HEK293T (cell line): ENCODE measurements around the gene SLC41A3.

Experiments used
- CTCF ChIA-PET: fragments of 350-600 bp; formaldehyde crosslinking; extraction: SDS; loops from one replicate; lab custom pipeline; 2021; ENCODE audit warnings: antibody characterized with exemption, inconsistent platforms; lab: Yijun Ruan, JAX
- POLR2A ChIA-PET: fragments of 350-600 bp; formaldehyde crosslinking; extraction: SDS; loops from one replicate; lab custom pipeline; 2020; ENCODE audit warnings: antibody characterized with exemption, inconsistent platforms; lab: Yijun Ruan, JAX
- DNase-seq: peaks from one replicate; pipeline ENCODE4 v3.0.0; 2012; ENCODE audit warnings: mixed read lengths; ENCODE audit errors: extremely low spot score
- ARNT ChIP-seq: fragments of 450-650 bp; IDR thresholded peaks from 2 replicates; pipeline ENCODE4 v1.6.1; 2017; ENCODE audit warnings: mild to moderate bottlenecking
- BHLHE40 ChIP-seq: fragments of 450-650 bp; IDR thresholded peaks from 2 replicates; pipeline ENCODE4 v1.6.1; 2016; ENCODE audit warnings: mild to moderate bottlenecking, moderate library complexity, borderline replicate concordance
- CTBP1 ChIP-seq: fragments of 450-650 bp; IDR thresholded peaks from 2 replicates; pipeline ENCODE4 v1.6.1; 2016; ENCODE audit warnings: borderline replicate concordance
- ELF4 ChIP-seq: fragments of 450-650 bp; IDR thresholded peaks from 2 replicates; pipeline ENCODE4 v1.6.1; 2017; ENCODE audit warnings: antibody characterized with exemption
- FOXA1 ChIP-seq: fragments of 450-650 bp; IDR thresholded peaks from 2 replicates; pipeline ENCODE4 v1.6.1; 2016; ENCODE audit warnings: mild to moderate bottlenecking
- FOXK2 ChIP-seq: fragments of 450-650 bp; IDR thresholded peaks from 2 replicates; pipeline ENCODE4 v1.6.1; 2016; ENCODE audit warnings: mild to moderate bottlenecking
- FOXM1 ChIP-seq: fragments of 450-650 bp; IDR thresholded peaks from 2 replicates; pipeline ENCODE4 v1.6.1; 2017; ENCODE audit warnings: mild to moderate bottlenecking, borderline replicate concordance
- HDGF ChIP-seq: fragments of 450-650 bp; IDR thresholded peaks from 2 replicates; pipeline ENCODE4 v1.6.1; 2017; ENCODE audit warnings: antibody characterized with exemption, borderline replicate concordance
- L3MBTL2 ChIP-seq: fragments of 450-650 bp; conservative IDR thresholded peaks from 2 replicates; pipeline ENCODE4 v1.6.1; 2016; ENCODE audit warnings: mild to moderate bottlenecking
- LEF1 ChIP-seq: fragments of 450-650 bp; IDR thresholded peaks from 2 replicates; pipeline ENCODE4 v1.6.1; 2017; ENCODE audit warnings: mild to moderate bottlenecking, borderline replicate concordance
- NFRKB ChIP-seq: fragments of 450-650 bp; IDR thresholded peaks from 2 replicates; pipeline ENCODE4 v1.6.1; 2016; ENCODE audit warnings: mild to moderate bottlenecking, moderate library complexity
- SP1 ChIP-seq: fragments of 450-650 bp; IDR thresholded peaks from 2 replicates; pipeline ENCODE4 v1.6.1; 2017
- SUZ12 ChIP-seq: fragments of 450-650 bp; IDR thresholded peaks from 2 replicates; pipeline ENCODE4 v1.6.1; 2016; ENCODE audit warnings: mild to moderate bottlenecking
- TARDBP ChIP-seq: fragments of 450-650 bp; IDR thresholded peaks from 2 replicates; pipeline ENCODE4 v1.6.1; 2016
- ZNF384 ChIP-seq: fragments of 450-650 bp; IDR thresholded peaks from 2 replicates; pipeline ENCODE4 v1.6.1; 2016
- TF ChIP-seq, protein P1 (sequence below): fragments of 450-650 bp; IDR thresholded peaks from 2 replicates; pipeline ENCODE4 v1.6.1; 2016

Gene SLC41A3

DNA sequence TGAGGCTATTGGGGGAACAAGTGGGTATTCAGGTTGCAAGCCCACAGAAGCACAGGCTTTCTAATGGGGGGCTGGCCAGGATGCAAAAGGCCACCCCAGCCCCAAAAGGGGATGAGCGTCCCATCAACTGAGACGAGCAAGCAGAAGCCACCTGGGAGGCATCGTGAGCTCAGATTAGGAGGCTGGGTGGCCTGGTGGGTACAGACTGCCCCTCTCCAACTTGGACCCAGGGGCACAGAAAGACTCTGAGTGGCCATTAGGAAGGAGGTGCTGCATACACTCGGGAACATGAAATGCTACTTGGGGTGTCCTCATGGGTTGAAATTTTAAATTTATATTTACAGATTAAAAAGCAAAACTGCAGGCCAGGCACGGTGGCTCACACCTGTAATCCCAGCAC lies 29.1 kb downstream of the SLC41A3 start:
- ChIA-PET CTCF (no interaction called here), POLR2A (no interaction called here)
- no peak for DNase-seq
- TF ChIP-seq HDGF: no peak
- TF ChIP-seq NFRKB: no peak
- TF ChIP-seq SUZ12: no peak
- TF ChIP-seq LEF1: no peak

DNA sequence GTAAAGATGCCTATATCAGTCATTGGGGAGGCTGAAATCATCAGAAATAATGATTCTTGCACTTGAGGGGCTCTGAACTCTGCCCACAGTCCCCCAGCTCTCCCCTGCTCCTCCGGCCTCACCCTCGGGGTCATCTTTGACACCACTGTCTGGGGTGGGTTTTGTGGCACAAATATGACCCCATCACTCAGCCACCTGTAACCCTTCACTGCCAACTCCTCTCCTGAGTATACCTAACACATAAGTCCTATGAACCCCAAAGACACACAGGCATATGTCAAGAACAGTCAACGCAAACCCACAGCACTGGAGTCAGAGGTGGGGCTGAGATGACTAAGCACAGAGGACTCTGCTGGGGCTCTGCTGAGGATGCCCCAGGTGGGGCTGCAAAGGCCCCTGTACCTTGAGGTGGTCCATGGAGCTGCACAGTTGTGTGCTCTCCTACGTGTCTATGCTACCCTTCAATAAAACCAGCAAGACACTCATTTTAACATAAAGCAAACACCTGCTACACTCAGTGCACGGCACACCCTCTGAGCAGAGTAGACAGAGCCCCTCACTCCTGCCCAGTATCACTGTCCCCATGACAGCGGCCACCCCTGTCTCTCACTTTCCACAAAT lies 29.9 kb downstream of the SLC41A3 start:
- peak; percentile 2 for DNase-seq
- ChIA-PET POLR2A (no interaction called here), CTCF (no interaction called here)
- TF ChIP-seq LEF1: no peak
- no peak for TF ChIP-seq FOXA1
- TF ChIP-seq FOXK2: no peak
- TF ChIP-seq BHLHE40: no peak
- no peak for TF ChIP-seq SP1
- no peak for TF ChIP-seq CTBP1
- TF ChIP-seq HDGF: no peak
- no peak for TF ChIP-seq ELF4
- no peak for TF ChIP-seq NFRKB
- TF ChIP-seq ARNT: no peak
- TF ChIP-seq SUZ12: no peak
- TF ChIP-seq FOXM1: no peak

DNA sequence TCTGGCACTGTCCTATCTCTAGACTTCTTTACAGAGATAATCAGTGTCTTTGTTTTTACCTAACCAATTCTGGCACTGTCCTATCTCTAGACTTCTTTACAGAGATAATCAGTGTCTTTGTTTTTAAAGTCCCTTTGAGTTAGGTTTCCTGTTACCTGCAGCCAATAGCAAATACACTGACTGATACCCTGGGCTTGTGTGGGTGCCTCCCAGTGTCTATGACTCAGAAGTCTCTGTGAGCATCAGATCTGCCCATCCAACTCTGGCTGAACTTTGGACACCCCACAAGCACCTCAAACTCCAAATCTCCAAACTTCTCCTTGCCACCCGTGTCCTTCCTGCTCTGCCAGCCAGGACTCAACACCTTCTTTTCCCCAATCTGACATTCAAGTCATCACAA lies 30.4 kb downstream of the SLC41A3 start:
- POLR2A ChIA-PET: no interaction called here
- no peak for DNase-seq
- TF ChIP-seq L3MBTL2: no peak
- TF ChIP-seq BHLHE40: no peak
- no peak for TF ChIP-seq FOXK2
- TF ChIP-seq NFRKB: no peak
- no peak for TF ChIP-seq ZNF384
- no peak for TF ChIP-seq ARNT
- no peak for TF ChIP-seq HDGF
- TF ChIP-seq TARDBP: no peak
- TF ChIP-seq, protein P1, sequence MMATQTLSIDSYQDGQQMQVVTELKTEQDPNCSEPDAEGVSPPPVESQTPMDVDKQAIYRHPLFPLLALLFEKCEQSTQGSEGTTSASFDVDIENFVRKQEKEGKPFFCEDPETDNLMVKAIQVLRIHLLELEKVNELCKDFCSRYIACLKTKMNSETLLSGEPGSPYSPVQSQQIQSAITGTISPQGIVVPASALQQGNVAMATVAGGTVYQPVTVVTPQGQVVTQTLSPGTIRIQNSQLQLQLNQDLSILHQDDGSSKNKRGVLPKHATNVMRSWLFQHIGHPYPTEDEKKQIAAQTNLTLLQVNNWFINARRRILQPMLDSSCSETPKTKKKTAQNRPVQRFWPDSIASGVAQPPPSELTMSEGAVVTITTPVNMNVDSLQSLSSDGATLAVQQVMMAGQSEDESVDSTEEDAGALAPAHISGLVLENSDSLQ: no peak
- TF ChIP-seq SP1: no peak
- TF ChIP-seq FOXM1: no peak
- no peak for TF ChIP-seq CTBP1
- no peak for TF ChIP-seq LEF1
- CTCF ChIA-PET: no interaction called here

DNA sequence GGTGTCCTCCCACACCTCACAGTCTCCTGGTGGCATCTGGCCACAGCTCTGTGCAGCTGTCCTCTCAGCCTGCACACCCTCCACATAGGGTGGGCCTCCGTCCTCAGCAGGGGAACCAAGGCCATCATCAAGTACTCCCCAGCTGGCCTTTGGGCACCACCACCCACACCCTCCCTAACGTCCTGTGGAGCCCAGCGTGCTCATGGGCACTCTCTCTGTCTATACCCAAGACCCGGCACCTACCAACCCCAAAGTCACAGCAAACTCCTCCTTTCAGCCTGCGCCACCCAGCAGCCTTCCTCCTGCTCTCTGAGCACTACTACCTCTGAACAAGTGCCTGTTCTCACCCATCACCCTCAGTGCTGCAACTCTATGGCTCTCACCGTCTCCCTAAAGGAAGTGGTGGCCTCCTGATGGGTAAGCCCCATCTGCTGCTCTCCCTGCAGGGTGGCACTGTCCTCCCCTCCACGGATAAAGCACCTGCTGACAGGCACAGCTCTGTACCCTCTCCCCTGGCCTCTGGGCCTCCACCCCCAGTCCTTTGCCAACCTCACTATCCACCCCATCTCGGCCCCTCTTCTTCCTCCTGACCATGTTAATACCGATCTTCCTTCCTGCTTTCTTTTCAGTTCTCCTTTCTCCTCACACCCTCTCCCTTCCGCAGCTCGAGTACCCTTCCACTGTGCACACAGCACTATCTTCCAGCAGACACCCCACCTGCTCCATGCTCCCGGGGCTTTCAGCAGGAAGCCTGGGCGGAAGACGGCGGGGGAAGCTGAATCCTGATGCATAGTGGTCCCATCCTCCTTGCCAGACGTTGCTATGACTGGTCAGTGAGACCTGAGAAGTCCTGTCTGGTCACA lies 31.5 kb downstream of the SLC41A3 start:
- no peak for TF ChIP-seq ARNT
- DNase-seq: peak; percentile 3
- ChIA-PET CTCF (interaction anchor here (0.6 kb wide), 1 partner anchor 80 kb away, joined by 3 read pairs; no protein-coding TSS in a partner anchor), POLR2A (no interaction called here)

DNA sequence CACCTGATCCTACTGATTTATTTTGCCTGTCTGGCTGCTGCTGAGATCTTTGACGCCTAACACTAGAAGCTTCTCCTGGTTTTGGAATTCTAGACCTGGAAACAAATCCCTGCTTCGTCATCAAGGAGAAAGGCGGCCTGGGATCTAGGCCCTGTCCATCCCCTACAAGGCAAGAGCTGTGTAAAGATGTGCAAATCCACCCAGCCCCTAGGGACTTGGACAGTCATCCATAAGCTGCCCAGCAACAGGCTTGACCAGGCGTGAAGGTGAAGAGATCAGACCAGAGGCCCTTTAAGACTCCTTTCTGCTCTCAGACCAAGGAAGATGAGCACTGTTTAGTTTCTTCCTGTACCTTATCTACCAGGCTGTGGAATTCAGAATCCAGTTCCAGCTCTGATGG lies 32.2 kb downstream of the SLC41A3 start:
- CTCF ChIA-PET: interaction anchor here (0.6 kb wide), 1 partner anchor 81 kb away, joined by 3 read pairs; no protein-coding TSS in a partner anchor
- DNase-seq: peak; percentile 2
- POLR2A ChIA-PET: no interaction called here
- TF ChIP-seq SP1 (no peak), ELF4 (no peak), FOXA1 (no peak), ZNF384 (no peak), SUZ12 (no peak), HDGF (no peak)

DNA sequence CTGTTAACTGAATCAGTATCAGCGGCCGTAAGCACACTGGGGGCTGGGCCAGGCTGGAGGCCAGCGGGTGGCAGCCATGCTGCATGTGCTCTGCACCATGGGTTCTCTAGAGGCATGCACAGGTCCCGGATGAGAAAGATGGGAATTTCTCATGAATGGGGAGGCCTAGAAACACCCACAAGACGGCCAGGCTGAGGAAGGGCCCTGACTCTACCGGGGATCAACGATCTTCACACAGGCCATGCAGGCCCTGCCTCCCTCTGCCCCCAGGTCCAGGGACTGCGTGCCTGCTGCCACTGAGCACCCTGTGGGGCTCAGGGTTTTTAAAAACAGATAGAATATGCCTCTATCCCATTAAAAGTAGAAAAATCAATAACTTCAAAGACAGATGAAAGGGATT lies 32.7 kb downstream of the SLC41A3 start:
- DNase-seq: peak; percentile 4
- no peak for TF ChIP-seq FOXM1
- TF ChIP-seq, protein P1: no peak
- TF ChIP-seq CTBP1: no peak
- TF ChIP-seq L3MBTL2: no peak
- no peak for TF ChIP-seq FOXA1
- no peak for TF ChIP-seq SUZ12
- no peak for TF ChIP-seq SP1
- TF ChIP-seq BHLHE40: no peak
- TF ChIP-seq FOXK2: no peak
- no peak for TF ChIP-seq ZNF384
- TF ChIP-seq HDGF: no peak
- TF ChIP-seq ARNT: no peak
- no peak for TF ChIP-seq ELF4
- no peak for TF ChIP-seq TARDBP
- TF ChIP-seq NFRKB: no peak
- TF ChIP-seq LEF1: no peak
- ChIA-PET POLR2A (no interaction called here), CTCF (no interaction called here)

DNA sequence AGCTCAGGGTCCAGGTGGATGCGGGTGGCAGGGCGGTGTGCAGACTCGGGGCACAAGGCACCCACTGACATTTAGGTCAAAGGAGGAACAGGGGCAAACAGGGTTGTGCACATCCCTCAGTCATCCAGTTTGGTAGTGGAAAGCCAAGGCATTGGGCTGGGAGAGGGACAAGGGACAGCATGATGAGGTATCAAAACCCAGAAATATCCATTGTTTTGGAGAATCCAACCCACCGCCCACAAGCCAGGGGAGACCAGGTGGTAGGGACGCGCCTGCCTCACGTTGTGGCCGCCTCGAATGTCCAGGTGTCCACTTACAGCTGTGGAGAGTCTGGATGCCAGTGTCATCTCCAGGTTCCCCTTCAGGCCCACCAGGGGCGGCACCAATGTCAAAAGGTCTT lies 33.3 kb downstream of the SLC41A3 start:
- CTCF ChIA-PET: no interaction called here
- peak; percentile 2 for DNase-seq
- POLR2A ChIA-PET: no interaction called here
- no peak for TF ChIP-seq TARDBP
- TF ChIP-seq FOXA1: no peak
- TF ChIP-seq BHLHE40: no peak
- no peak for TF ChIP-seq LEF1
- TF ChIP-seq FOXK2: no peak
- no peak for TF ChIP-seq FOXM1
